NK-92 (cell line): ENCODE measurements around the gene SLCO3A1.

ENCODE experiments used
- DNase-seq: peaks from one replicate; lab custom pipeline; 2025; ENCODE audit not compliant: unreplicated experiment; lab: John Stamatoyannopoulos, UW

Gene SLCO3A1

DNA sequence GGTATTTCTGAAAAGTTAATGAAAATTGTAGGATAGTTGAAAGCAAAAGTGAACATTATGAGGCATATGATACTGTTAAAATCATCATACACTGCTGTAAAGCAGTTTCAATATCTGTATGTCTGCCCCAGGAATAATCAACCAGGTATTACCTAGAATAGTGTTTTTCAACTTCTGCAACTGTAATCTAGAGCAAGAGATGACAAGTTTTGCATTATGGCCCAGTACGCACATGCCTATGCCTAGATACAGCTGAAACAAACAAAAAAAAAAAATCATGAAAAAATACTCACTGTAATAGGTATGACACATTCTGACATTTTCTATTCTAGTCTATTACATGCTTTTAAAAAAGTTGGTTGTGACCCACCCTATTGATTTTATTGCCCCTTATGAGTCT lies 299.5 kb downstream of the SLCO3A1 start:
- no peak for DNase-seq

- DNase-seq = no peak
Observed at GRCh38 chr15:92153620-92154019, 300.1 kb downstream of the SLCO3A1 start.

DNA sequence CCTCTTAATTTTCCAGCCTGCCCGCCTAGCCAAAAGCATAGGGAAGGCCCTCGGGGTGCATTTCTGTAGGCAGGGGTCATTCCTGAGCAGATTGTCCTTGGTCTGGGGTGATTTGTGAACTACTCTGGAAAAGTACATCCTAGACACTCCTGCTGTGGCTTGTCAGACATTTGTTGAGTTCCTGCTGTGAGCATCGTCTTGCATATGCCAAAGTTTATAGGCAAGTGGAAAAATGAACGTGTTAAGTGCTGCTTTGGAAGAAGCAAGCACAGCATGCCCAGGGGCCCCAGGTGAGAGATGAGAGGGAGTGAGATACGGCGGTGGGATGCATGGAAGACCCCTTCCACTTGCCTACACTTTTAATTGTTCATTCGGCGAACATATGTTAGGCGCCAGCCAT lies 302.4 kb downstream of the SLCO3A1 start:
- no peak for DNase-seq

DNA sequence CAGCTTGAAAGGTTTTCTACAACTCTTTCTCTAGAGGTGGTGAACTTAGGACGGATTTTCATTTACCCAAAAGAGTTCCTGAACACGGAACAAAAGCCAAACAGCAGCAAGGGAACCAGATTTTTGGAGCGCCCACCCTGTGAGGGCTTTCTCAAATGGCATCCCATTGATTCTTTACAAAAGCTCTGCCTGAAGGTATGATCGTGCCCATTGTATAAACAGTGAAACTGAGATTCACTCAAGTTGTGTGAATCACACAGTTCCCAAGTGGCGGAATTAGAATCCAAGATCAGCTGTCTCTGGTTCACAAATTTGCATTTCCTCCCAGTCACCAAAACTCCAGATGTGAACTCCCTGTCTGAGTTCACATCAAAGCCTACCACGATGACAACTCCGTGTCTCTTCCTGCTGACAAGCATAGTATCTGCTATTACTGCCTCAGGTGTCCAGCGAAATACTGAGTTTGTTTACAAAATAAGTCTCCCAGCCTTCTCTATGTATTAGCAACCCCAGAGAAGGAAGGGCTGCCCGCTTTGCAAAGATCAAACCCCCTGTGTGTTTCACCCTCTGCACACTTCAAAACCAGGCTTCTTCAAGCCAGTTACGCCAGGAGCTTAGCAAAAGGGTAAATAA lies 304.3 kb downstream of the SLCO3A1 start:
- no peak for DNase-seq

DNA sequence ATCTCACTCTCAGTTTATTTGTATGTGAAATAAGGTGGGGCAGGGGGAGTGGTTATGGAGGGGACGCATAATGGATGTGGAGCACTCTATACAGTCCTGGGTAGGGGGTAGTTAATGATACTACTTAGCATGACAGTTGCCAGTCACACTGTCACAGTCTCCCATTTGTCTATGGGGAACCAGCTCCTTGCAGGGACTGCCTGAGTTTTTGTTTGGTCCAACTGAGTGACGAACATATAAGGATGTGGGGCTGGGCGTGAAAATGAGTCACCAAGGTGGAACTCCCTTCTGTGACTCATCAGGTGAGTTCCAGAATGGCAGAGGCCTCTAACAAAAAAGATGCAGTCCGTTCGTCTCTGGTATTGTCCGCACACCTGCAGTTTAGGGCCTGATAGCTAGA lies 304.9 kb downstream of the SLCO3A1 start:
- DNase-seq = no peak

DNA sequence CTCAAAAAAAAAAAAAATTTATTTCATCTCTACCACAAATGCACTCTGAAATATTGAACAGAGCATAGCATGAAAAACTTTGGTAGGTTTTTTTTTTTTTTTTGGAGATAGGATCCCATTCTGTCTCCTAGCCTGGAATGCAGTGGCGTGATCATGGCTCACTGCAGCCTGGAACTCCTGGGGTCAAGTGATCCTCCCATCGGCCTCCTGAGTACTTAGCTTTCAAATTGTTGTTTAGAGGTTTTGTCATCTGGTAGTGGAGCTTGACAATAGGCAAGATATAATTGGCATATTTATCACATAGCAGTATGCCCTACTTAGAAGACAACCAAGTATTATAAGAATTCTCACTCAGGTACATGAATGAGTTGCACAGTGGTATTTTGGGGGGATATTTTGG lies 306.0 kb downstream of the SLCO3A1 start:
- DNase-seq = no peak

- DNase-seq = no peak
Observed at GRCh38 chr15:92159906-92160841, 306.7 kb downstream of the SLCO3A1 start.

- no peak for DNase-seq
Observed at GRCh38 chr15:92161039-92161670, 307.6 kb downstream of the SLCO3A1 start.

- no peak for DNase-seq
Observed at GRCh38 chr15:92162657-92163056, 309.1 kb downstream of the SLCO3A1 start.

GRCh38 chr15:92163641-92164040 lies 310.1 kb downstream of the SLCO3A1 start:
- DNase-seq = no peak

DNA sequence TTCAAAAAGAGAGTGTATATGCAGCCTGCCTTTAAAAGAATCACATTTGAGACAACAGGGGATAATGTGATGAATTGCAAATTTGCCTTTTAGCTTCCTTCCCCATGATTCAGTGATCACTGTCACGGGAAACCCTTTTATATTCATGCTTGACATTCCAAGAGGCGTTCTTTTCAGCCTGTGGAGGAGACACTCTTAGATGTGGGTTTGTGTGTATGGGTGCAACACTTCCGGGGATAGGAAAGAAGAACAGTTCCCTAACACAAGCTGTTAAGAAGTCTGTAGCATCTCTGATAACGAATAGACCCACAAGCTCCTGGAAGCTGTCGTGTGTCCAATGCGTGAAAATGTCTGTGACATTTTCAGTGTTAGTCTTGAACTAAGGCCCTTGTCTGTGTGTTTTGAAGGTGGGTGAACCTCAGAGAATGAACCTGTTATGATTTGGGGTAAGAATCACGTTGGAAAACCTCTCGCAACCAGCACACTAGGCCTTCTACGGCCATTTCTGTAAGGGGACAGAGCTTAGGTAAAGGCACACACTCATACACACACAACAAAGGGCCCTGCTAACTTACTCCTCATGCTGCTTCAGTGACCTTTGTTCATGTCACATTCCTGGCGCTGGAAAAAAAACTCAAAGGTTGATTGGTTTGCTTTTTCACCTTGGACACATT lies 311.0 kb downstream of the SLCO3A1 start:
- DNase-seq = no peak

GRCh38 chr15:92165001-92165346 lies 311.5 kb downstream of the SLCO3A1 start:
- no peak for DNase-seq

DNA sequence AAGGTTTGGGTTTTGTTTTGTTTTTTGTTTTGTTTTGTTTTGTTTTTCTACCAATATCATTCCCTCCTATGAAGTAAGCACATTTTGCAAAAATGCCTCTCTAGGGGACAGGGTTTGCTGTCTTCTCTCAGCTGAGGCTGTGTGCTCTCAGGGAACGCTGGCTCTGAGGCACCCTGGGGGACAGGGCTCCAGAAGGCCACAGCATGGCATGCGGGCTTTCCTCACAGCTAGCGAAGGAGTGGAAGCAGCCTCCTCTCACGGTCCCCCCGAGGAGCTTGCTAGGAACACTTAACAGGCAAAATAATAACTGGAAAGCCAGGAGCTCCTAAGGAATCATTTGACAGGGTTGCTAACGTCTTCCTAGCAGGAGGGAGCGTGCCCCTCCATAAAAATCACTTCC lies 312.5 kb downstream of the SLCO3A1 start:
- DNase-seq = no peak

GRCh38 chr15:92166751-92167405 lies 313.4 kb downstream of the SLCO3A1 start:
- no peak for DNase-seq

GRCh38 chr15:92167451-92167850 lies 313.9 kb downstream of the SLCO3A1 start:
- no peak for DNase-seq

GRCh38 chr15:92168066-92168683 lies 314.7 kb downstream of the SLCO3A1 start:
- no peak for DNase-seq

DNA sequence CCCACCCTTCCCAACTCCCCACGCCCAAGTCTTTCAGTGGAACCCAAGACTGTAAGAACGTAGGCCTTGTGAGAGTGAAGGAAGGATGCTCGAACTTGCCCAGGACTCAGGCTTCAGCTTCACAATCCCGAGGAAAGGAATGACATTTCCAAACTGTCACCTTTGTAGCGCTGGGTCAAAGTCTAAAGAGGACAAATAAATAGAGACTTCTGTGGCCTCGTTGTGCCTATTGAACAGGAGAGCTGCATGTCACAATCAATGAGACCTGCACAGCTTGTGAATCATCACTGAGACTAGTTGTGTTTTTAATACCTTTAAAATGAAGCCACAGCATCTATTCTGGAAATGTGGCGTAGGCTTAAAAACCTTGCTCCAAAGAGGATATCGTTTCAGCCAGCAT lies 317.4 kb downstream of the SLCO3A1 start:
- no peak for DNase-seq

GRCh38 chr15:92178911-92179310 lies 325.4 kb downstream of the SLCO3A1 start:
- no peak for DNase-seq

DNA sequence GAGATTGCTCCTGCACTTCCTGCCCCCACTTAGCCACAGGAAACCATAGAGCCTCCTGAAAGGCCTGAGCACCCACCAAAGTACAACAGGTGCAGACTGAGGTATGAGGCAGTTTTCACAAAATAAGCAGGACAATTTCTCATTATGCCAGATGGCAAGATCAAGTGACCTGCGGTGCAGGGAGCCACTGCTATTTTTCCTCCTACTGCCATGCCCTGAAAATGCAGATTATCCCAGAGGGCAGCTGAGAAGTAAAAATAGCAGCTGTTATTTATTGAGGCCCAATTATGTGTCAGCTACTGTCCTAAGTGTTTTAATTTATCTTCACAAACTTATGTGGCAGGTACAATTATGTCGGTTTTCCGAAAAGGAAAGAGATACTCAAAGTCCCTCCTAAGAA lies 330.6 kb downstream of the SLCO3A1 start:
- no peak for DNase-seq

- DNase-seq = no peak
Observed at GRCh38 chr15:92184679-92185230, 331.2 kb downstream of the SLCO3A1 start.
